GM20000 (cell line): ENCODE results near the gene TFF3.

Experiments
- DNase-seq: peaks from one replicate; pipeline ENCODE4 v3.0.0; 2012; ENCODE audit warnings: low spot score
- TF ChIP-seq, protein P1 (sequence below): IDR thresholded peaks from 2 replicates; pipeline ENCODE4 v1.5.1; 2012; ENCODE audit warnings: mild to moderate bottlenecking, control low read depth; ENCODE audit errors: extremely low read depth, missing control alignments

TFF3 gene

DNA sequence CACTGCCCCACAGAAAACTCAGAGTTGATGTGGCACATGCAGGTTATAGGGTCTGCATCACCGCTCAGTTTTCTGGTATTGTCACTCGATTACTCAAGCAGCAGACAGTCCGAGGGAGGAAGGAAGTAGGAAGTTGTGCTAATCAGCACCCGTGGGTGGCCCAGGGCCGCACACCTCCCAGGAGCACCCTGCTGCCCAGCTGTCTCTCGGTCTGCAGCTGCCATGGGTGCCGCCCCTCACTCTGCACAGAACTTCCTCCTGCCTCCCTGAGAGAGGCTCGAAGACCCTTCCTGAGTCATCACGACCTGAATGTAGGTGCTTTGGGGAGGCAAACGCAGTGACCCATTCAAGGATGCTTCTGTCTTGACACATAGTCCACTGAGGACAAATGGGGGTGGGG, 4.2 kb upstream of the TFF3 start:
- peak; percentile 56 for DNase-seq
- TF ChIP-seq, protein P1, sequence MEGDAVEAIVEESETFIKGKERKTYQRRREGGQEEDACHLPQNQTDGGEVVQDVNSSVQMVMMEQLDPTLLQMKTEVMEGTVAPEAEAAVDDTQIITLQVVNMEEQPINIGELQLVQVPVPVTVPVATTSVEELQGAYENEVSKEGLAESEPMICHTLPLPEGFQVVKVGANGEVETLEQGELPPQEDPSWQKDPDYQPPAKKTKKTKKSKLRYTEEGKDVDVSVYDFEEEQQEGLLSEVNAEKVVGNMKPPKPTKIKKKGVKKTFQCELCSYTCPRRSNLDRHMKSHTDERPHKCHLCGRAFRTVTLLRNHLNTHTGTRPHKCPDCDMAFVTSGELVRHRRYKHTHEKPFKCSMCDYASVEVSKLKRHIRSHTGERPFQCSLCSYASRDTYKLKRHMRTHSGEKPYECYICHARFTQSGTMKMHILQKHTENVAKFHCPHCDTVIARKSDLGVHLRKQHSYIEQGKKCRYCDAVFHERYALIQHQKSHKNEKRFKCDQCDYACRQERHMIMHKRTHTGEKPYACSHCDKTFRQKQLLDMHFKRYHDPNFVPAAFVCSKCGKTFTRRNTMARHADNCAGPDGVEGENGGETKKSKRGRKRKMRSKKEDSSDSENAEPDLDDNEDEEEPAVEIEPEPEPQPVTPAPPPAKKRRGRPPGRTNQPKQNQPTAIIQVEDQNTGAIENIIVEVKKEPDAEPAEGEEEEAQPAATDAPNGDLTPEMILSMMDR, result no peak

DNA sequence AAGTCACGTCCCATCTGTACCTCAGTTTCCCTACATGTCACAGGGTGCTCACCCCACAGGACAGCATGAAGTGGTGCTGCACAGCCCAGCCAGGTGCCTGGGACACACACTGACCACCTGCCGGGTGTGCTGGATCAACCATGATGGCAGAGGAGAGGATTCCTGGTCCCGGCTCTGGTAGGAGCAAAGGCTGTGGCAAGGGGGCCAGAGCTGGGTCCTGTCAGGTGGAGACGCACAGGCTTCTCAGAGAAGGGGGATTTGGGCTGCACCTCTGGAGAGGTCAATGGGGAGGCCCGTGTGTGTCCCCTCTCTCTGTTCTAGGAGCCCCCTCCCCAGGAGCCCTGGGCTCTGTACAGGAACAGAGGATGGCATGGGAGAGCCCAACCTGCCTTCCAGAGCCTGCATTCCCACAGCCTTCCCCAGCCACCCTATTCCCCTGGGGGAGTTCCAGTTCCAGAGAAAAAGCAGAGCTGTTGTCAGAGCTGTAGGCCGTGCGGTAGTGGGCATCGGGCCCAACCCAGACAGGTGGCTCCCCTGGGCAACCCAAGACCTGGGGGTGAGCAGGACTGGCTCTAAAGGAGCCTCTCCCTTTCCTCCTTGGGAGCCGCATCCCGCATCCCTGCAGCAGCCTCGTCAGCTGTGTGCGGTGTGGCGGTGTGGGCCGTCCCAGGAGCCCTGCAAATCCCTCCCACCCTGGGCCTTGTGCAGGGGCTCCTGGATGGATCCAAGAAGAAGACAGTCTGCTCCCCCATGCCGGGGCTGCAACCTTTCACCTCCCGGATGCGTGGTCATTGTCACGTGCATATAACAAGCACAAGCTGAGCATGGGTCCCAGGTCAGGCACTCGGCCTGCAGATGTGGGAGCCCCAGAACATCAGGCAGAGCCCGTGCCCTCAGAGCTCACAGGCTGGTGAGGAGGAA, 2.9 kb upstream of the TFF3 start:
- TF ChIP-seq, protein P1, result no peak
- DNase-seq, result no peak

DNA sequence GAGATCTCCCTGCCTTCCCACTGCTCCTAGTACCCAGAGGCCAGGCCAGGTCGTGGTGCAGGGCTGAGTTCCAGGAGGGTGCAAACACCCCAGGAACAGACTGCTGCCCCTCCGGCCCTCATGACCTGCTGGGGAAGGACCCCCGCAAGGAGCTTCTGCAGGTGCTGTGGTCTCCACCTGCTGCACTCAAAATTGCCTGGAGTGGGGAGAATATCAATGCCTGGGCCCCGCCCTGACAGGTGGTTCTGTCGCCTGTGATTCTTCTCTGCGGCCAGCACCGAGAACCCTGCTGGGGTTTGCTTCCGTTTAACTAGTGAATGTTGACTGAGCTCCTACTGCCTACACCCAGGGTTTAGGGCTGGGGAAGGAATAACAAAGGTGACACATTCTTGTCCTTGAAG, 2.1 kb upstream of the TFF3 start:
- DNase-seq, result no peak
- TF ChIP-seq, protein P1, result no peak

DNA sequence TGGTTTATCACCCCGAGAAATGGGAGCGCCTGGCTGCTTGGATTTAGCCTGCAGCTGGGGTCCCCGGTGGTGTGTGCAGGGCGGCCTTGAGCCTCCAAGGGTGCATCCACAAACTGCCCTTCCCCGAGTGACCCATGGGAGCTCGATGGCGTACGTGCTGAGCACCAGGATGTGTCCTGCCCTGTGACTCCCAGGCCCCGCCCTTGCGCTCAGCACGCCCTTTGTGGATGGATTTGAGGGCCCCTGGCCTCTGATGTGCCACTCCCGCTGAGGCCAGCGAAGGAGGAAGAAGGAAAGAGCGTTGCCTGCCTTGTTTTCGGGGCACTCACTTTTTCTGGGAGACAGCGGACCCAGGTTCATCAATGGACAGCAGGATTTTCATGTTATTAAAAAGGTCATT, 1.7 kb upstream of the TFF3 start:
- no peak for DNase-seq
- TF ChIP-seq, protein P1, result no peak

DNA sequence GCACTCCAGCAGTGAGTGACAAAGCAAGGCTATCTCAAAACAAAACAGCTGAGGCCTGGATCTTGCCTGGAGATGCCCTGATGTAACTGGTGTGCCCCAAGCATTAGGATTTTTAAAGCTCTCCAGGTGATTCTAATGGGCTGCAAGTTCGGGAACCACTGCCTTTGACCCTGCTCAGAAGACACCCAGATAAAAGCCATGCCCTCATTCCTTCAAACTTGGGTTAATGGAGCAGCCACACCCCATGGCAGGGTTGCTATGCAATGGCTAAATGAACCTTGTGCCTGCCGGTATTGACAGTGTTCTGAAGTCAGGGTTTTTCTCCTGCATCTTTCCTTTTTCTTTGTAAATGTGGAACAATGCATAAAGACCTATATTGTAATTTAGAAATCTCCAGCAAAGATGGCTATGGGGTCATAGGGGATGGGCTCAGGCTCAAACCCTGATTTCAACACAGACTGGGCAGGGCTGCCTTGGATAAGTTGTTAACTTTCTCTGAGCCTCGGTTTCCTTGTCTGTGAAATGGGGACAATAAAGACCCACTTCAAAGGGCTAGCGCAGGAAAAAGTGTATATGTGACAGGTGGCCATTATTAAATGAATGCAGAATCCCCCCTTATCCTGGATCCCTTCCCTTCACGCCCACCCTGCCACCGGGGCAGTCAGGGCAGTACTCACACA, 453 bp downstream of the TFF3 start:
- TF ChIP-seq, protein P1, result no peak
- DNase-seq, result no peak

DNA sequence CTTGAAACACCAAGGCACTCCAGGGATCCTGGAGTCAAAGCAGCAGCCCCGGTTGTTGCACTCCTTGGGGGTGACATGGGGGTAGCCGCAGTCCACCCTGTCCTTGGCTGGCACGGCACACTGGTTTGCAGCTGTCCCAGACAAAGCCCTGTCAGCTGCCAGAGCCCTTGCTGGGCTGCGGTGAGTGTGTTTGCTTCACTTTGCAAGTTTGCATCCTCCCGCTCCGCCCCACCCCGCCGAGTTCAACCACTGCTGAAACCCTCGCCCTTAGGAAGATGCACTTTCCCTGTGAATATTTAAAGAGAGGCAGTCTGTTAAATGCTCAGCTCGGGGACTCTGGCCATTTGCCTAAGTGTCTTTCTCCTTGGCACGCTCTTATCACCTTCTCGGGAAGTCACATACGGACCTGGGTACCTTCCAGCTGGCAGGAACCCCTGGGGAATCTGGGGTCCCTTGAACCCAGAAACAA, 1.7 kb downstream of the TFF3 start:
- DNase-seq, result no peak
- TF ChIP-seq, protein P1, result no peak

DNA sequence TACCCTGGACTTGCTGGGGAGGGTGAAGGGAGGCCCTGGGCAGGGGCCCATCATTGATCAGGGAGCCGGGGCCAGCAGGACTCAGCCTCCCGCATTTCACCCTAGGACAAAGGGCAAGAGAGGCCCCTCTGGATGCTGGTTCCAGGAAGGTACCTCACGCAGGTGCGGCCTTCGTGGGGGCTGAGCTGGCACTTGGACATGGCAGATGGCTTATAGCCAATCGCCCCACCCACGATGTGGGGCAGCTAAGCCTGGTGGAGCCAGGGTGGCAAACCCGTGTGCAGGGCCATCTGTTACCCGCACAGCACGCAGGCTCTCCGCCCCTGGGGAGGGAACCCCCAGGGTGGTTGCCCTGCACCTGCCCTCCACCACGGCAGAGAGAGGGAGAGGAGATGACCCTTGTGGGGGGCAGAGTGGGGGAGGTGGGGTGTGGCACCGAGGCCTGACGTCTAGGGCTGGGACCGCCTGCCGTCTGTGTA, 2.5 kb downstream of the TFF3 start:
- TF ChIP-seq, protein P1, result no peak
- no peak for DNase-seq
